Measurements from ENCODE around the gene RGL4.

- TF ChIP-seq CTCF (IDR thresholded peaks at IDR 0.05) (no peak), POLR2A (IDR thresholded peaks at IDR 0.05) (no peak)
These were observed 53.7 kb downstream of the RGL4 start for GRCh38 chr22:23744485-23744884.
